Urothelium cell line (cell line): ENCODE results near the gene CCIN.

ENCODE experiments used
- DNase-seq: peaks from one replicate; pipeline ENCODE4 v3.0.0; 2011; ENCODE audit warnings: low spot score, mixed read lengths
- FAIRE-seq: peaks from 2 replicates; lab custom pipeline; 2011; peaks lifted over from hg19 to GRCh38; lab: Jason Lieb, UNC

The CCIN gene

GRCh38 chr9:36188212-36188611, 19.0 kb downstream of the CCIN start:
- DNase-seq = no peak
- FAIRE-seq = no peak

GRCh38 chr9:36189976-36190375, 20.8 kb downstream of the CCIN start:
- no peak for FAIRE-seq
- no peak for DNase-seq

- FAIRE-seq (peak; percentile 92), DNase-seq (peak; percentile 99)
Measured at GRCh38 chr9:36190388-36191289, 21.5 kb downstream of the CCIN start, which contains the start of gene CLTA. TSS of gene CLTA (plus strand) at chr9:36190921. CDS start at chr9:36191057, 136 bp downstream.

GRCh38 chr9:36191290-36191645, 22.1 kb downstream of the CCIN start:
- DNase-seq (peak; percentile 22), FAIRE-seq (no peak)

- DNase-seq = no peak
- FAIRE-seq = no peak
Measured at GRCh38 chr9:36191686-36192085, 22.5 kb downstream of the CCIN start.

- no peak for DNase-seq
- no peak for FAIRE-seq
Measured at GRCh38 chr9:36192196-36192595, 23.0 kb downstream of the CCIN start.

- FAIRE-seq = no peak
- no peak for DNase-seq
Measured at GRCh38 chr9:36193023-36193422, 23.8 kb downstream of the CCIN start.

GRCh38 chr9:36194326-36195000, 25.3 kb downstream of the CCIN start:
- DNase-seq = no peak

GRCh38 chr9:36204906-36205547, 35.8 kb downstream of the CCIN start:
- no peak for FAIRE-seq
- DNase-seq = peak; percentile 29

More at GRCh38 chr9:36194326-36195000, 25.3 kb downstream of the CCIN start:
- no peak for FAIRE-seq

- DNase-seq (no peak), FAIRE-seq (peak; percentile 13)
Measured at GRCh38 chr9:36207016-36207415, 37.8 kb downstream of the CCIN start.

GRCh38 chr9:36207546-36208012, 38.4 kb downstream of the CCIN start:
- no peak for DNase-seq
- no peak for FAIRE-seq

- FAIRE-seq (no peak), DNase-seq (no peak)
Measured at GRCh38 chr9:36208521-36209253, 39.5 kb downstream of the CCIN start.

GRCh38 chr9:36210722-36211121, 41.5 kb downstream of the CCIN start:
- no peak for FAIRE-seq
- no peak for DNase-seq

- DNase-seq (no peak), FAIRE-seq (no peak)
Measured at GRCh38 chr9:36211510-36211909, 42.3 kb downstream of the CCIN start.

- FAIRE-seq = no peak
- no peak for DNase-seq
Measured at GRCh38 chr9:36213387-36213786, 44.2 kb downstream of the CCIN start.

- DNase-seq (no peak), FAIRE-seq (no peak)
Measured at GRCh38 chr9:36213989-36214388, 44.8 kb downstream of the CCIN start.

GRCh38 chr9:36214571-36214970, 45.4 kb downstream of the CCIN start:
- FAIRE-seq (no peak), DNase-seq (no peak)

- no peak for DNase-seq
- no peak for FAIRE-seq
Measured at GRCh38 chr9:36217256-36217968, 48.2 kb downstream of the CCIN start.

- FAIRE-seq = no peak
- no peak for DNase-seq
Measured at GRCh38 chr9:36218011-36218410, 48.8 kb downstream of the CCIN start.

- DNase-seq (no peak), FAIRE-seq (no peak)
Measured at GRCh38 chr9:36218411-36218901, 49.3 kb downstream of the CCIN start.
